Measurements from ENCODE around the gene HAGHL.
"Not testable (repeated sequence)": the region's sequence is repeated elsewhere in the genome, so short reads cannot be mapped to it uniquely, and the experiment has no call there.

Gene HAGHL

DNA sequence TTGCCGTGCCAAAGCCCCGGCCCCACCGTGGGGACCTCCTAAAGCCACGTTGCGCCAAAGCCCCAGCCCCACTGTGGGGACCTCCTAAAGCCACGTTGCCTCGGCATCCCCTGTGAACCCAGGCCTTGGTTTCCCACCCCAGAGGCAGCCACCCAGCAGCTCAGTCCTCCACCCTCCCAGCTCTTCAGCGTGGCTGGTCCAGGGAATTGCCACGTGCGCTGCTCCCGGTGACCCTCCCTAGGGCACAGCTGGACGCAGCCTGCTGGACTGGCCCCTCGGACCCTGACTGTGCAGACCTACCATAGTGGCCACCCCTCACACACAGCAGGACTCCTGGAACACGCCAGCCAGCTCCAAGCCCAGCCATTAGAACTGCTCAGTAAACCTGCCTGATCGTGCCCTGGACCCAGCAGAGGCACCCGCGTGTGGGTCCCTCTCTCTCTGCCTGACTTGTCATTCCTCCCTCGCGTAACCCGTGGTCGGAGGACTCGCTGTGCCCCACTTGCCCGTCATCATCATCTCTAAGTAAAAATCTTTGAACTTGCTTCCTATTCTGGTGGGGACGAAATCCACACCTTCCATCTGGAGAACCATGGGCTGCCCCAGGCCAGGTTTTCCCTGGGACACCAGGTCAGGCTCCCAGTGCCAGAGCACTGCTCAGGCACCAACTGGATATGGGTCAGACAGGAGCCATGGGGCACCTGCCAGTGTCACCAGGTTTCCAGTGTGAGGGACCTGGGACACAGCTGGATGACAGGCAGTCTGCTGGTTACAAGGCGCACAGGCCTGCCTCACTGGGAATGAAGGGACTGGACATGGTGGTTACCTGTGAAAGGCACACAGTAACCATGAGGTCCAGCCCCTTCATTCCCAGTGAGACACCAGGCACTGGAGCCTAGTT is 8.3 kb downstream of the HAGHL start:
- Histone ChIP-seq H3K36me3 (ENCODE audit: insufficient read depth, low read length) (peaks cover 26% of the 10 kb centered on the region), H3K9ac (ENCODE audit: low read length) (no peak overlapping the region), H3K27ac (ENCODE audit: low read depth, low read length) (no peak overlapping the region), H3K4me3 (ENCODE audit: low read depth in 1 of 2, low read length in 2 of 2) (no peak overlapping the region), H3K27me3 (ENCODE audit: control insufficient read depth in 1 of 2, insufficient read depth in 2 of 2, low read length in 2 of 2) (no peaks in the 10 kb centered on the region), H3K4me1 (ENCODE audit: insufficient read depth, low read length) (peaks cover 7% of the 10 kb centered on the region), H3K9me3 (ENCODE audit: low read length) (no peaks in the 10 kb centered on the region)

DNA sequence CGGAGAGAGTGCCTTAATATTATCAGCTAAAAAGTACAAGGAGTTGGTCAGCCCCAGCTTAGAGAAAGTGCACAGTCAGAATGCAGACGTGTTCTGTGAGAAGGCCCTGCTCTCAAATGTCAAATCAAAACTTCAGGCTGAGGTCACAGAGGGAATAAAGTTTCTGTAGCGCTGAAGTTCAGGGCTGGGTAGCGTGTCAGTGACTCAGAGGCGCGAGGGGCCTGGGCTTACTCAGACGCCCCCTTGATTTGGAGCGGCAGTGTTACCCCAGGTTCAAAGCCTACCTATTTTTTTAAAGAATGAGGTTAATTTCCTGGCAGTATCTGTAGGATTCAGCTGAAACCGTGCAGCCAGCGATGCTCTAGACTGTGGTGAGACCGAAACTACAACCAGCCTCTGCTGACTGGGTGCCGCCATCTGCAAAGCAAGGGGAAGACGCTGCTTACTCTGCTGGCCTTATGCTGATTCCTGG is 9.1 kb downstream of the HAGHL start:
- Histone ChIP-seq H3K36me3 (ENCODE audit: insufficient read depth, low read length) (peaks cover 26% of the 10 kb centered on the region), H3K4me3 (ENCODE audit: low read depth in 1 of 2, low read length in 2 of 2) (no peak overlapping the region), H3K27me3 (ENCODE audit: control insufficient read depth in 1 of 2, insufficient read depth in 2 of 2, low read length in 2 of 2) (no peaks in the 10 kb centered on the region), H3K9me3 (ENCODE audit: low read length) (no peaks in the 10 kb centered on the region), H3K4me1 (ENCODE audit: insufficient read depth, low read length) (peaks cover 7% of the 10 kb centered on the region), H3K9ac (ENCODE audit: low read length) (no peak overlapping the region), H3K27ac (ENCODE audit: low read depth, low read length) (no peak overlapping the region)

DNA sequence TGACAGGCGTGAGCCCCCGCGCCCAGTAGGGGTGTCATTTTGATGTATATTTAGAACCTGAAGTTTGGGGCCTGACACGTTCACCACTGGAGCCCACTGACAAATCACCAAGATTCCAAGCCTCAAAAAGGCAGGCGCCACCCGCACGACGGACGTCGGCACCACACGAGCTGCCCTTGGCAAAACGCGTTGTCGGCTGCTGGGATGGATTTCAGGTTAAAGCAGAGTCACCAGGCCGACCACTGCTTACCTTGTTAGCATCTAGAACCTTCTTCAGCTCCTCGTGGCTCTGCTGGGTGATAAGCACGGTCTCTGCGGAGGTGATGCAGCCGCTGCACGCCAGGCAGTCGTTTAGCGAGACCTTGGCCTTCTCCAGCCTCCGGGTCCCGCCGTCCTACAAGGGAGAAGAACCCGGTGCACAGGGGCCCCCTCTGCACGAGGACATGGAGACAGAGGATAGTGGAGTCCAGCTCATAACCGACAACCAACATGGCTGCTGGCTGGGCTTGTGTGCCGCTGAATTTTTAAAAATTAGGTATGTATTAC is 10.1 kb downstream of the HAGHL start:
- no peak overlapping the region for H3K9ac ChIP-seq (ENCODE audit: low read length)
- no peak overlapping the region for H3K27ac ChIP-seq (ENCODE audit: low read depth, low read length)
- H3K27me3 ChIP-seq (ENCODE audit: control insufficient read depth in 1 of 2, insufficient read depth in 2 of 2, low read length in 2 of 2): no peaks in the 10 kb centered on the region
- no peaks in the 10 kb centered on the region for H3K9me3 ChIP-seq (ENCODE audit: low read length)
- peaks cover 10% of the 10 kb centered on the region for H3K4me1 ChIP-seq (ENCODE audit: insufficient read depth, low read length)
- H3K36me3 ChIP-seq (ENCODE audit: insufficient read depth, low read length): peaks cover 25% of the 10 kb centered on the region
- H3K4me3 ChIP-seq (ENCODE audit: low read depth in 1 of 2, low read length in 2 of 2): no peak overlapping the region

GRCh38 chr16:739560-740458 is 12.9 kb downstream of the HAGHL start:
- peak overlapping the region; percentile 27 for H3K9ac ChIP-seq (ENCODE audit: low read length)
- peak overlapping the region; percentile 72 to 97 for H3K4me3 ChIP-seq (ENCODE audit: low read depth in 1 of 2, low read length in 2 of 2)
- H3K9me3 ChIP-seq (ENCODE audit: low read length): no peaks in the 10 kb centered on the region
- H3K27me3 ChIP-seq (ENCODE audit: control insufficient read depth in 1 of 2, insufficient read depth in 2 of 2, low read length in 2 of 2): peaks cover 0 to 3% of the 10 kb centered on the region in 2 donors
- H3K27ac ChIP-seq (ENCODE audit: low read depth, low read length): peak overlapping the region; percentile 82
- peaks cover 21% of the 10 kb centered on the region for H3K36me3 ChIP-seq (ENCODE audit: insufficient read depth, low read length)
- H3K4me1 ChIP-seq (ENCODE audit: insufficient read depth, low read length): peaks cover 10% of the 10 kb centered on the region

GRCh38 chr16:740459-740763 is 13.5 kb downstream of the HAGHL start:
- Histone ChIP-seq H3K9me3 (ENCODE audit: low read length) (no peaks in the 10 kb centered on the region), H3K27me3 (ENCODE audit: control insufficient read depth in 1 of 2, insufficient read depth in 2 of 2, low read length in 2 of 2) (peaks cover 0 to 3% of the 10 kb centered on the region in 2 donors), H3K36me3 (ENCODE audit: insufficient read depth, low read length) (peaks cover 17% of the 10 kb centered on the region), H3K4me3 (ENCODE audit: low read depth in 1 of 2, low read length in 2 of 2) (peak overlapping the region; percentile 72 to 97), H3K4me1 (ENCODE audit: insufficient read depth, low read length) (peaks cover 10% of the 10 kb centered on the region), H3K9ac (ENCODE audit: low read length) (peak overlapping the region; percentile 27), H3K27ac (ENCODE audit: low read depth, low read length) (peak overlapping the region; percentile 82)

DNA sequence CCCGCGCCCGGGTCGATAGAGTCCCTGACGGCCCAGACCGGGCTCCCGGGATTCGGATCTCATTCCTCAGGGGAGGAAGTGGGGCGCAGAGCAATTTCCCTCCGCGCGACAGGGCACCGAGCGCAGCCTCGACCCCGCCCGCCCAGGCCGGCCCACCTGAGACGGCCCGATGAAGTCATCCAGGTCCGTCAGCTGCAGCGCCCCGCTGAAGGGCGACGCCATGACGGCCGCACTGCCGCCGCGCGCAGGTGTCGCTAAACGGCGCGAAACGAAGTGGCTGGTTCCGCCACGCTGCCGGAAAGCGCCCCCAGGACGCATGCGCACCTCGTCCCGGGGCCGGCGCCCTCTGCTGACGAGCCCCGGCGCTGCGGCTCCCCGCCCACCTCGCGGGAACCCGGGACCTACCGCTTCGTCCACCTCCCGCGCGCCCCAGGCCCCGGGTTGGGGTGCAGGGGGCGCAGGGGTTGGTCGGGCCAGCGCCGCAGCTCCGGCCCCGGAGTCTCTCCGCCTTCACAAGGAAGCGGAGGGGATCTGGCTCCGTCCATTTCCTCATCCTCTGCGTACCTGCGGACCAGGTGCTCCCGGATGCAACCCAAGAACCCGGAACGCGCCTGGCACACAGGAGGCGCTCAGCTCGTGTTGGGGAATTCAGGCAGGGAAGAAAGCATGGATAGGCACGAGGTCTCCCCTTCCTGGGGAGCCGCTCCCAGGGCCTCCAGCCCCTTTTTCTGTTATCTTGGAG is 14.0 kb downstream of the HAGHL start, which contains the start of gene CIAO3:
Gene CIAO3, minus strand, starts transcription at position 234 of the 742 bp plus-strand sequence. Its CDS starts 12 bp downstream, at position 222.
- no peaks in the 10 kb centered on the region for H3K9me3 ChIP-seq (ENCODE audit: low read length)
- peak within 1 kb of the TSS; percentile 82 for H3K27ac ChIP-seq (ENCODE audit: low read depth, low read length)
- peaks cover 10% of the 10 kb centered on the region for H3K4me1 ChIP-seq (ENCODE audit: insufficient read depth, low read length)
- peak within 1 kb of the TSS; percentile 27 for H3K9ac ChIP-seq (ENCODE audit: low read length)
- peaks cover 0 to 3% of the 10 kb centered on the region in 2 donors for H3K27me3 ChIP-seq (ENCODE audit: control insufficient read depth in 1 of 2, insufficient read depth in 2 of 2, low read length in 2 of 2)
- H3K36me3 ChIP-seq (ENCODE audit: insufficient read depth, low read length): peaks cover 13% of the 10 kb centered on the region
- peak within 1 kb of the TSS; percentile 72 to 97 for H3K4me3 ChIP-seq (ENCODE audit: low read depth in 1 of 2, low read length in 2 of 2)

GRCh38 chr16:741986-742629 is 15.2 kb downstream of the HAGHL start:
- Histone ChIP-seq H3K36me3 (ENCODE audit: insufficient read depth, low read length) (peaks cover 9% of the 10 kb centered on the region), H3K9ac (ENCODE audit: low read length) (no peak overlapping the region), H3K4me3 (ENCODE audit: low read depth in 1 of 2, low read length in 2 of 2) (no peak overlapping the region), H3K27ac (ENCODE audit: low read depth, low read length) (no peak overlapping the region), H3K4me1 (ENCODE audit: insufficient read depth, low read length) (peaks cover 10% of the 10 kb centered on the region), H3K27me3 (ENCODE audit: control insufficient read depth in 1 of 2, insufficient read depth in 2 of 2, low read length in 2 of 2) (peaks cover 0 to 3% of the 10 kb centered on the region in 2 donors), H3K9me3 (ENCODE audit: low read length) (no peaks in the 10 kb centered on the region)

- H3K4me3 ChIP-seq (ENCODE audit: low read depth in 1 of 2, low read length in 2 of 2); H3K27me3 ChIP-seq (ENCODE audit: control insufficient read depth in 1 of 2, insufficient read depth in 2 of 2, low read length in 2 of 2); H3K9me3 ChIP-seq (ENCODE audit: low read length); H3K36me3 ChIP-seq (ENCODE audit: insufficient read depth, low read length); H3K27ac ChIP-seq (ENCODE audit: low read depth, low read length); H3K4me1 ChIP-seq (ENCODE audit: insufficient read depth, low read length); H3K9ac ChIP-seq (ENCODE audit: low read length): not testable (repeated sequence)
Measured at GRCh38 chr16:742894-743293, 16.0 kb downstream of the HAGHL start.

- Histone ChIP-seq H3K4me1 (ENCODE audit: insufficient read depth, low read length) (peaks cover 10% of the 10 kb centered on the region), H3K9ac (ENCODE audit: low read length) (no peak overlapping the region), H3K27me3 (ENCODE audit: control insufficient read depth in 1 of 2, insufficient read depth in 2 of 2, low read length in 2 of 2) (peaks cover 0 to 3% of the 10 kb centered on the region in 2 donors), H3K27ac (ENCODE audit: low read depth, low read length) (no peak overlapping the region), H3K4me3 (ENCODE audit: low read depth in 1 of 2, low read length in 2 of 2) (no peak overlapping the region), H3K36me3 (ENCODE audit: insufficient read depth, low read length) (no peaks in the 10 kb centered on the region), H3K9me3 (ENCODE audit: low read length) (no peaks in the 10 kb centered on the region)
Measured at GRCh38 chr16:743794-744500, 17.0 kb downstream of the HAGHL start.

DNA sequence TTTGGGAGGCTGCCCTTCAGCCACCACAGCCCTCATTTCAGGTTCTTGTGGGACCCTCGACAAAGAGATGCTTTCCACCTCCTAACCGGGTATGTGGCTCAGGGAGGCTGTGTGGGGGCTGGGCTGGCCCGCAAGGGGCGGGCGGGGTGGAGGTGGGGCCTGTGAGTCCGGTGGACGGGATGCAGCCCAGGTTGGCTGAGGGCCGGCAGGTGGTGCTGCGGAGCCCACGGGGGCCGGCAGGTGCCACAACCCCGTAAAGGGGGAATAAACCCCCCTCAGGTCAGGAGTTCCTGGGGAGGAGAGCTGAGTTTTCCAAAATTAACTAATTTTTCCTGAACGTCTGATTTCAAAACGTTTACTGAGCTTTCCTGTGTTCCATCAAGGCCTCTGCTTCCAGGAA is 18.8 kb downstream of the HAGHL start:
- no peak overlapping the region for H3K27ac ChIP-seq (ENCODE audit: low read depth, low read length)
- H3K36me3 ChIP-seq (ENCODE audit: insufficient read depth, low read length): no peaks in the 10 kb centered on the region
- peaks cover 0 to 3% of the 10 kb centered on the region in 2 donors for H3K27me3 ChIP-seq (ENCODE audit: control insufficient read depth in 1 of 2, insufficient read depth in 2 of 2, low read length in 2 of 2)
- no peak overlapping the region for H3K9ac ChIP-seq (ENCODE audit: low read length)
- H3K4me1 ChIP-seq (ENCODE audit: insufficient read depth, low read length): peaks cover 3% of the 10 kb centered on the region
- no peaks in the 10 kb centered on the region for H3K9me3 ChIP-seq (ENCODE audit: low read length)
- no peak overlapping the region for H3K4me3 ChIP-seq (ENCODE audit: low read depth in 1 of 2, low read length in 2 of 2)

Data from muscle layer of colon (tissue), 2 donors.